ENCODE results near the gene STRIP2. TPM values are rescaled to one million over a fixed set of nuclear protein-coding genes. Genes with fewer than 3 reads are reported as not detected.

STRIP2 gene
- total RNA-seq, 1 experiment from 2014 or later, result 9.2 TPM

DNA sequence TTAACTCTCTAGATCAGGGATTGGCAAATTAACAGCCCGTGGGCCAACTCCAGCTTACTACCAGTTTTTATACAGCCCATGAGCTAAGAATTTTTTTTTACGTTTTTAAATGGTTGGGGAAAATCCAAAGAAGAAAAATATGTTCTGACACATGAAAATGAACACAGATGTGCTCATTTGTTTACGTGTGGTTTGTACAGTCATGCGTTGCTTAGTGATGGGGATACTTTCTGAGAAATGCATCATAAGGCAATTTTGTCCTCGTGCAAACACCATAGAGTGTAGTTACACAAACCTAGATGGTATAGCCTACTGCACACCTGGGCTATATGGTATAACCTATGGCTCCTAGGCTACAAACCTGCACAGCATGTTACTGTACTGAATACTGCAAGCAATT, 59.8 kb downstream of the STRIP2 start:
- DNase-seq (ENCODE audit: low read depth), result peak; percentile 86

DNA sequence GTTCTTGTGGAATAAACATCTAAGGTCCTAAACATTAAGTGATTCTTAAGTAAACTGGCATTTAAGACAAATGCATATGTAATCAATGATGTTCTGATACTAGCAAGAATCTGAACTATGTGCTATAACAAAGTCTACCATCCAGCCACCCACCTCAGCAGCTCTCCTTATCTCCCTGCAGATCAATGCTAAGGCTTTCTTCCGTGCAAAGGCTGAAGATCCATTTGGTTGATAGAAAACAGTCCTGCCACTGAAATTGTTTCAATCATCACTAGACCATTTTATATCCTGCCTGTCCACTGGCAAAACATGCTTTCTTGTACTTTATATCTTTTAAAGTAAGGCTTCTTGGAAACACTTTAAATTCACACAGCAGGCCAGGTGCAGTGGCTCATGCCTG, 61.8 kb downstream of the STRIP2 start:
- DNase-seq (ENCODE audit: low read depth), result no peak

DNA sequence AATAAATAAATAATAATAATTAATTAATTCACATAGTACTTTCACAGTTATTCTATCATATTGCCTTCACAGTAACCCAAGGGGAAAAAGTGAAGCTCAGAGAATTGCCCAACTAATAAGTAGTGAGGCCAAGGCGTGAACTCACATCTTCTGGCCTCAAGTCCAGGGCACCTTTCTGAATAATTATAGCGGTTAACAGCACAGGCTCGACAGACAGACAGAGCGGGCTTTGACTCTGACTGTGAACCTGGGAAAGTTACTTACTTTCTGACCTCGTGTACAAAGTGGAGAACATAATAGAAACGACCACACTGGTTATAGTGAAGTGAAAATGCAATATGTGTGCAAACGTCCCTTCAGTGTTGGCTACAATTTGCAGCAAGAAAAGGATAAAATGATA, 62.4 kb downstream of the STRIP2 start:
- no peak for DNase-seq (ENCODE audit: low read depth)

DNA sequence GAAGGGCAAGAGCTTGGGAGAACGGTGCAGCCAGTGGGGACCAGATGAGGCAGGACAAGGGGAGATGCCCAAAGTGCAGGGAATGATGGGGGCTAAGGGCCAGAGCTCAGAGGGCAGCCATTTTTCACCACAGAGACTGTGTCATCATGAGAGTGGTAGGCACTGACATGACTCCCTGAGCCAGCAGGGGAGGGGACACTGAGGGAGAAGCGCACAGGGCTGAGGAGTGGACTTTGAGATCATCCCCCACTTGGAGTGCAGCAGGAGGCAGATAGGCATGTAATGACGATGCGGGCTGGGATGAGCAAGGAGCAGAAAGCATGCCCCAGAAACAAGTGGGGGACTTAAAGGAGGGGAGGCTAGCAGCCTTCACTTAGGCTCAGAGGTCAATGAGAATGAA, 62.9 kb downstream of the STRIP2 start:
- no peak for DNase-seq (ENCODE audit: low read depth)

DNA sequence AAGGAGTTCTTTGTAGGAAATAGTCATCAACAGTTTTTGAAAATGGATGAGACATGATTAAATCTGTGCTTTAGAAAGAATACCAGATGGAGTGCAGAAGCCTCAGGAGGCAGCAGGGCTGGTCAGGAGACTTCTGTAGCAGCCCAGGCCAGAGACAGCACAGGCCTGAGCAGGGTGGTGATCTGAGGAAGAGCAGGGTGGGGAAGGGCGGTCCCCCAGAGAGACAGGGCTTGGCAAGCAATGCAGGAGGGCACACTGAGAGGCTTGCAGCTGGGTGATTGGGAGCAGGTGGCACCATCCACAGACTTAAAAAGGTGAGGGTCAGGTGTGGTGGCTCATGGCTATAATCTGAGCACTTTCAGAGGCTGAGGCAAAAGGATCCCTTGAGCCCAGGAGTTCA, 63.8 kb downstream of the STRIP2 start:
- DNase-seq (ENCODE audit: low read depth), result no peak

DNA sequence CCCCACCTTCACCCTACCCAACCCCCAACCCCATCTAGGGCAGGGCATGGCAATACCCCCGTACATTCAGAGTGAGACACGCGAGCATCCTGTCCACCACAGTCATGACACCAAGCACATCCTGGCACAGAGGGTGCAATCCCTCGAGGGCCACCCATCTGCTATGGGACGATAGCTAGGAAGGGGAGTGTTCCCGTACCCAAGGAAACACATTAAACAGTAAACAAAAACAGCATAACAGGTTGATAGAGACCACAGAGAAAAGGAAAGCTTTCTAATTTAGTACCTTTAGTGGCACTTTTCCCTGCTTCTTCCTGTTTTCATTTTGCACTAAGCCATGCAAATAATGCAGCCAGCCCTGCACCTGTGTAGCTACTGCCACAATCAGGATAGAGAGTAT, 65.8 kb downstream of the STRIP2 start:
- DNase-seq (ENCODE audit: low read depth), result no peak

GRCh38 chr7:129501760-129502707, 67.8 kb downstream of the STRIP2 start, which contains the start of gene SMKR1:
SMKR1 (plus strand) TSS chr7:129502531; CDS start chr7:129502825, 294 bp downstream.
- DNase-seq (ENCODE audit: low read depth), result peak; percentile 91

DNA sequence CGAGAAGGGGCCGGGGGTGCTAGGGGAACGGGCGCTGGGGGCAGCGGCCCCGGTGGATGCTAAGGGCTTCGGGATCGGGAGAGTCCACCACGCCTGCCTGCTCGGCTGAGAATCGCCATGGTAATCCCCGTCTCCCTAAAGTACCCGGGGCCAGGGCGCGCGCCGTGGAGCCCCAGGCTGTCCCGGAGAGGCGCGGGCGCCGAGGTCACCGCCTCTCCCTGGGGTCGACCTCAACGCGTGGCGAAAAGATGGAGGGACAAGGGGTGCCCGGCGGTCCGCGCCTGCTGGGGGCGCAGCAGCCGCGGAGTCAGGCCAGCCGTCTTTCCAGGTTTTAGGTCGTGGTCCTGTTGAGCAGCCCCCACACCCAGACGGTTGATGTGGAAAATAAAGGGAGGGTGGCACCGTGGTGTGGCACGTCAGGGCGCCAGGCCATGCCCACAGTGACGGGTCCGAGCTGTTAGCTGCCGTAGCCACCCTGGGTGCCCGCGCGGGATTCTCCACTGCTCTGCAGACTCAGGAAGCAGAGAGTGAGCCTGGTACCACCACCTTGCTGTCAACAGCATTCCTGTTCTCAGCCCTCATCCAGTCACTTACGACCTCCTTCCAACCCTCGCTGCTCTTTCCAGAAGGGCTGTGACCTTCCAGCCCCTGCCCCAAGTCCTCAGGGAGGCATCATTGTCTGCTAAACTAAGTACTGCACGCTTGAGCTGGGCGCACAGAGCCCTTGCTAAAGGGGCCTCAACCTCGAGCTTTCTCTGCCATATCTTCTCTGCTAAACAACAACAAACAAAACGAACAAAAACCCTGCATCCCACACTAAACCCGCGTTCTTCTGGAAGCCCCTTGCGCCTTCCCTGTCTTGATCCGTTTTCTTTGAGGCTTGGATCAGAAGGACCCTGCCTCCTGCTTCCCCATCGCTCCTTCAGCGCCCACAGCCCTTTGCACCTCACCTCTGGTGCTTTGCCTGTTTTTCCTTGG, 68.8 kb downstream of the STRIP2 start:
- DNase-seq (ENCODE audit: low read depth), result peak; percentile 28

DNA sequence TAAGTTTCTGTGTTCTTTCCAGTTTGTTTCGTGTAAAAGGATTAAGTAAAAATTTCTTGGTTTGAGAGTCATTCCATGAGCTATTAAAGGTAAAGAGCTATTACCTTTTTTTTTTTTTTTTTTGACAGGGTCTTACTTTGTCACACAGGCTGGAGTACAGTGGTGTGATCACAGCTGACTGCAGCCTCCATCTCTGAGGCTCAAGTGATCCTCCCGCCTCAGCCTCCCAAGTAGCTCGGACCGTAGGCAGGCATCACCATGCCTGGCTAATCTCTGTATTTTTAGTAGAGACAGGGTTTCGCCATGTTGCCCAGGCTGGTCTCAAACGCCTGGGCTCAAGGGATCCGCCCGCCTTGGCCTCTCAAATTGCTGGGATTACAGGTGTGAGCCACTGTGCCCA, 69.5 kb downstream of the STRIP2 start:
- DNase-seq (ENCODE audit: low read depth), result no peak

GRCh38 chr7:129512192-129512591, 78.0 kb downstream of the STRIP2 start:
- DNase-seq (ENCODE audit: low read depth), result no peak

- DNase-seq (ENCODE audit: low read depth), result no peak
These were observed 79.3 kb downstream of the STRIP2 start for GRCh38 chr7:129513546-129513945.

- DNase-seq (ENCODE audit: low read depth), result peak; percentile 55
These were observed 80.5 kb downstream of the STRIP2 start for GRCh38 chr7:129514683-129515082.

GRCh38 chr7:129515381-129515780, 81.1 kb downstream of the STRIP2 start:
- no peak for DNase-seq (ENCODE audit: low read depth)

DNA sequence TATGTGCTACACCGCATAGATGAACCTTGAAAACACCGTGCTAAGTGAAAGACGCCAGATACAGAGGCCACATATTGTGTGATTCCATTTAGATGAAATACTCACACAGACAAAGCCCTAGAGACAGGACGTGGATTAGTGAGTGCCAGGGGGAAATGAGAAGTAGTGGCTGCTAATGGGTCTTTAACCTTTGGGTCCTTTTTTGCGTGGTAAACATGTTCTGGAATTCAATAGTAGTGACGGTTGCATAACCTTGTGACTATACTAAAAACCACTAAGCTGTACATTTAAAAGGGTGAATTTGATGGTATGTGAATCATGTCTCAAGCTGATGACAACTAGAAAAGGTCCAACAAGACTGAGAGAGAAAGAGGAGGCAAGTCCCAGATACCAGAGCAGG, 83.7 kb downstream of the STRIP2 start:
- no peak for DNase-seq (ENCODE audit: low read depth)

DNA sequence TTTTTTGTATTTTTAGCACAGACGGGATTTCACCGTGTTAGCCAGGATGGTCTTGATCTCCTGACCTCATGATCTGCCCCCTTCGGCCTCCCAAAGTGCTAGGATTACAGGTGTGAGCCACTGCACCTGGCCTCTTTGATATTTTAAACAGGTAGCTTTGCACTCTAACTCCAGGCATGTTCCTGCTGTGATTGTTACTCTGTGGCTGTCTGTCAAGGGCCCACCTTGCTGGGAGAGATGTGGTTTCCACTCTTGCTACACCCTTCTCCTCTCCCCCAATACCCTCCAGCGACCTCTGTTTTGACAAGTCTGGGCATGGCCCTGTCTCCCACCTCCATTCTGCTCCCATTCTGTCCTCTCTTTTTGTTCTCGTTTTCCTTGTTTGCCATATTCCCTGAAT, 85.2 kb downstream of the STRIP2 start:
- DNase-seq (ENCODE audit: low read depth), result no peak

GRCh38 chr7:129522088-129522970, 88.1 kb downstream of the STRIP2 start:
- no peak for DNase-seq (ENCODE audit: low read depth)

DNA sequence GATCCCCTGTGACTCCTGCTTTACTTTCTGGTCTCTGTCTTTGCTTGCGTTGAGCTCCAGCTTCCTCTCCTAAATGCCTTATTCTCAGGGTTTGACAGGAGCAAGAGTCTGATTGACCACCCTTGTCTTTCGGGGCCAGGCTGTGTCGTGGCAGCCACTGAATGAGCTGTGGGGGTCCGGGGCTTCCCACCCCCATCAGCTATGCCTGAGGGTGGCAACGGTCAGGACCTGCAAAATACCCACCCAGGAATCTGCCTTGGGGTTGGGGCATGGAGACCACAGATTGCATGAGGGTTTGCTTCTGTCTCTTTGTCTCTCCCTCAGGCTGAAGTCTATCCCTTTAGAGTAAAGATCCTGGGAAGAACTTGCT, 88.7 kb downstream of the STRIP2 start:
- DNase-seq (ENCODE audit: low read depth), result no peak

DNA sequence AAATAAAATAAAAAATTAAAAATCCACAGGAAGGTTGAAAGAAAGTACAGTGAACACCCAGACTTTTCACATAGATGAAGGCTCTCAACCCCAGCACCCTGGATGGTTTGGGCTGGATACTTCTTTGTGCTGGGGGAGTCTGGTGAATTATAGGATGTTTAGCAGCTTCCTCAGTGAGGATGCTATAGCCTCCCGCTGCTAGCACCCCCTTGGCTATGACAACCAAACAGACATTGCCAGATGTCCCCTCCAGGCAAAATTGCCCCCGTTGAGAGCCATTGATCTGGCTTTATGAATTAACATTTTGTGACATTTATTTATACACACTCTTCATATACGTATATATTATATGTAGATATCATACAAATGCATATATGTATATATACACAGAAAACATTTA, 89.7 kb downstream of the STRIP2 start:
- DNase-seq (ENCODE audit: low read depth), result no peak

DNA sequence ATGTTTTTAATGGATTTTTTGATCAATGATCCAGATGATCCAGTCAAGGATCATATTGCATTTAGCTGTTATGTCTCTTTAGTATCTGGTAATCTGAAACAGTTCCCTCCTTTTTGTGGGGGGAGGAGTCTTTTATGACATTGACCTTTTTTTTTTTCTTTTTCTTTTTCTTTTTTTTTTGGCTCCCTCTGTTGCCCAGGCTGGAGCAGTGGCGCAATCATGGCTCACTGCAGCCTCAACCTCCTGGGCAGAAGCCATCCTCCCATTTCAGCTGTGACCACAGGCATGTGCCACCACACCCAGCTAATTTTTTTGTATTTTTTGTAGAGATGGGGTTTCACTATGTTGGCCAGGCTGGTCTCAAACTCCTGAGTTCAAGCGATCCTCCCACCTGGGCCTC, 90.2 kb downstream of the STRIP2 start:
- peak; percentile 92 for DNase-seq (ENCODE audit: low read depth)

GRCh38 chr7:129525225-129525862, 91.1 kb downstream of the STRIP2 start:
- no peak for DNase-seq (ENCODE audit: low read depth)

DNA sequence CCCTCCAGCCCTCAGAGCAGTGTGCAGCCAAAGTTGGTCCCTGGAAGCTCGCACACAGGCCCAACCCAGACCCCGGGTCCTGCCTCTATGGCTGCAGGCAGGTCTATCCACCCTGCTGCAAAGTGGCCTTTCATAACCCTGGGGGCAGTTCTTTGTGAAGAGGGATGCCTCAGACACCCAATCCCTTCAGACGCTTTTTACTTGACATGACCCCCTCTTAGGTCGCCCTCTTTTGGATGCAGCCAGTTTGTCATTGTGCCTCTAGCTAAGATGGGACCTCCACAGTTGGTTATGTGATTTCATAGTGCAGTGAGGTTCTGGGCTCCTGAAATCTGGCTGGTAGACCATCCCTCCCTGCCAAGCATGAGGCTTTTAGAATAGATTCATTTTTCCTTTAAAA, 95.4 kb downstream of the STRIP2 start:
- no peak for DNase-seq (ENCODE audit: low read depth)
